ENCODE results near the gene CHIT1.
A peak's percentile ranks its signal among the peaks of the same experiment; 100 is the strongest.

CHIT1 gene

GRCh38 chr1:203174324-203174985, 55.0 kb downstream of the CHIT1 start:
- no peak overlapping the region for H3K27ac ChIP-seq
- TF ChIP-seq ZFX (IDR thresholded peaks at IDR 0.05): no peak
- no peak for TF ChIP-seq CTCF (conservative IDR thresholded peaks at IDR 0.05)

- no peak overlapping the region for H3K27ac ChIP-seq
Measured at GRCh38 chr1:203173566-203173965, 55.9 kb downstream of the CHIT1 start.

GRCh38 chr1:203173011-203173555, 56.4 kb downstream of the CHIT1 start:
- TF ChIP-seq ZFX (IDR thresholded peaks at IDR 0.05) (no peak), CTCF (conservative IDR thresholded peaks at IDR 0.05) (no peak)
- H3K27ac ChIP-seq: no peak overlapping the region

More at GRCh38 chr1:203173566-203173965, 55.9 kb downstream of the CHIT1 start:
- TF ChIP-seq CTCF (conservative IDR thresholded peaks at IDR 0.05) (no peak), ZFX (IDR thresholded peaks at IDR 0.05) (no peak)

GRCh38 chr1:203172184-203173010, 57.1 kb downstream of the CHIT1 start:
- H3K27ac ChIP-seq: no peak overlapping the region
- TF ChIP-seq ZFX (IDR thresholded peaks at IDR 0.05): no peak
- TF ChIP-seq CTCF (conservative IDR thresholded peaks at IDR 0.05): peak; percentile 94

GRCh38 chr1:203171341-203172183, 57.9 kb downstream of the CHIT1 start:
- no peak overlapping the region for H3K27ac ChIP-seq
- TF ChIP-seq CTCF (conservative IDR thresholded peaks at IDR 0.05) (no peak), ZFX (IDR thresholded peaks at IDR 0.05) (no peak)

GRCh38 chr1:203170625-203171330, 58.7 kb downstream of the CHIT1 start:
- TF ChIP-seq ZFX (IDR thresholded peaks at IDR 0.05): no peak
- TF ChIP-seq CTCF (conservative IDR thresholded peaks at IDR 0.05): no peak
- no peak overlapping the region for H3K27ac ChIP-seq

Data from C4-2B (cell line).